Endodermal cell (in vitro differentiated cells): ENCODE measurements around the gene ZNF407. TPM values are rescaled to one million over a fixed set of nuclear protein-coding genes. Genes with fewer than 3 reads are reported as not detected.
A peak's percentile ranks its signal among the peaks of the same experiment; 100 is the strongest.

Source experiments
- DNase-seq: peaks from one replicate; pipeline ENCODE4 v3.0.0-alpha.2; 2017
- H3K27ac ChIP-seq: 2 replicates; pipeline ENCODE4 v1.5.1; 2013; ENCODE audit warnings: mild to moderate bottlenecking, low read depth, low read length, moderate library complexity
- H3K27me3 ChIP-seq: 2 replicates; pipeline ENCODE4 v1.6.1; 2013; ENCODE audit warnings: mild to moderate bottlenecking, low read length, moderate library complexity; ENCODE audit not compliant: insufficient read depth, control insufficient read depth, poor library complexity, severe bottlenecking
- H3K36me3 ChIP-seq: 2 replicates; pipeline ENCODE4 v1.7.0; 2013; ENCODE audit warnings: mild to moderate bottlenecking, low read length, moderate library complexity; ENCODE audit not compliant: control insufficient read depth, insufficient read depth
- H3K4me1 ChIP-seq: one replicate; pipeline ENCODE4 v1.7.0; 2013; ENCODE audit warnings: low read length; ENCODE audit not compliant: control insufficient read depth, insufficient read depth
- H3K4me3 ChIP-seq: 2 replicates; pipeline ENCODE4 v1.5.1; 2013; ENCODE audit warnings: mild to moderate bottlenecking, low read length, moderate library complexity
- H3K9ac ChIP-seq: 2 replicates; pipeline ENCODE4 v1.6.1; 2013; ENCODE audit warnings: mild to moderate bottlenecking, low read length, moderate library complexity; ENCODE audit not compliant: poor library complexity, severe bottlenecking; ENCODE audit errors: extremely low read depth
- H3K9me3 ChIP-seq: 2 replicates; pipeline ENCODE4 v1.6.1; 2013; ENCODE audit warnings: mild to moderate bottlenecking, low read length, moderate library complexity; ENCODE audit not compliant: control insufficient read depth
- H3K27ac Mint-ChIP-seq: 2 replicates; pipeline ENCODE4 v1.8.0; 2020; ENCODE audit warnings: mixed read lengths
- H3K27me3 Mint-ChIP-seq: 2 replicates; pipeline ENCODE4 v1.8.0; 2021; ENCODE audit warnings: mild to moderate bottlenecking, mixed read lengths; ENCODE audit not compliant: insufficient read depth
- H3K36me3 Mint-ChIP-seq: 2 replicates; pipeline ENCODE4 v1.8.0; 2020; ENCODE audit warnings: low read depth, mixed read lengths
- H3K4me1 Mint-ChIP-seq: 2 replicates; pipeline ENCODE4 v1.8.0; 2020; ENCODE audit warnings: mixed read lengths
- H3K4me3 Mint-ChIP-seq: 2 replicates; pipeline ENCODE4 v1.8.0; 2020; ENCODE audit warnings: mild to moderate bottlenecking, moderate library complexity, mixed read lengths
- H3K9me3 Mint-ChIP-seq: 2 replicates; pipeline ENCODE4 v1.8.0; 2020; ENCODE audit warnings: mild to moderate bottlenecking, mixed read lengths
- CTCF ChIP-seq: fragments of 200-600 bp; sonication (generic); conservative IDR thresholded peaks from 2 replicates; pipeline ENCODE4 v1.5.0; 2021; ENCODE audit warnings: antibody characterized with exemption, mild to moderate bottlenecking
- WGBS, 2 experiments: methylation state at CpG; one replicate each; pipeline versions ENCODE4 v1.1.5 to v1.1.7; 2013; ENCODE audit warnings: missing lambda C conversion rate in 2 of 2, mixed read lengths in 1 of 2; ENCODE audit not compliant: insufficient coverage in 1 of 2, insufficient read length in 1 of 2; 5-methylcytosine and 5-hydroxymethylcytosine counted together
- total RNA-seq, 2 donors: library from RNA; stranded (reverse); fragmentation: NEBNext Ultra II Directional in 1 of 2; extraction: Animal tissue kit (Norgen Biotek cat#: 25700) in 1 of 2; gene quantifications; 2 replicates in 1 of 2; 3 replicates in 1 of 2; pipeline ENCODE4 v1.2.1, GENCODE V29; 2021

ZNF407 gene
- total RNA-seq, 2 donors from 2014 or later = 7.6 to 13.1 TPM

- Histone ChIP-seq H3K27ac (no peak overlapping the region), H3K27me3 (no peaks in the 10 kb centered on the region), H3K4me1 (no peaks in the 10 kb centered on the region), H3K4me3 (no peak overlapping the region), H3K9ac (no peak overlapping the region), H3K36me3 (no peaks in the 10 kb centered on the region), H3K9me3 (no peaks in the 10 kb centered on the region)
- H3K36me3 Mint-ChIP-seq = no peaks in the 10 kb centered on the region
- H3K4me1 Mint-ChIP-seq = no peaks in the 10 kb centered on the region
- H3K27me3 Mint-ChIP-seq = no peaks in the 10 kb centered on the region
- no peak overlapping the region for H3K4me3 Mint-ChIP-seq
- 91 to 97% methylated on average over 6 to 10 of the region's 10 CpGs for WGBS, 2 experiments
- TF ChIP-seq CTCF = no peak
- no peak overlapping the region for H3K27ac Mint-ChIP-seq
- peak; percentile 38 for DNase-seq
- H3K9me3 Mint-ChIP-seq = no peaks in the 10 kb centered on the region
Measured at GRCh38 chr18:75048776-75049454, 451.2 kb downstream of the ZNF407 start.

- TF ChIP-seq CTCF = no peak
- no peak overlapping the region for H3K4me3 ChIP-seq
- H3K9me3 ChIP-seq = no peaks in the 10 kb centered on the region
- H3K4me3 Mint-ChIP-seq = no peak overlapping the region
- no peaks in the 10 kb centered on the region for H3K36me3 Mint-ChIP-seq
- no peak overlapping the region for H3K9ac ChIP-seq
- H3K4me1 ChIP-seq = no peaks in the 10 kb centered on the region
- no peaks in the 10 kb centered on the region for H3K36me3 ChIP-seq
- no peaks in the 10 kb centered on the region for H3K9me3 Mint-ChIP-seq
- H3K27me3 ChIP-seq = no peaks in the 10 kb centered on the region
- H3K27ac ChIP-seq = no peak overlapping the region
- H3K27me3 Mint-ChIP-seq = no peaks in the 10 kb centered on the region
- no peak overlapping the region for H3K27ac Mint-ChIP-seq
- no peak for DNase-seq
- WGBS, 2 experiments = 77 to 92% methylated on average over 4 of the region's 4 CpGs
- no peaks in the 10 kb centered on the region for H3K4me1 Mint-ChIP-seq
Measured at GRCh38 chr18:75049455-75049789, 451.8 kb downstream of the ZNF407 start.

GRCh38 chr18:75051757-75052156 is 454.1 kb downstream of the ZNF407 start:
- Histone ChIP-seq H3K9ac (no peak overlapping the region), H3K4me3 (no peak overlapping the region), H3K27me3 (no peaks in the 10 kb centered on the region), H3K36me3 (no peaks in the 10 kb centered on the region), H3K27ac (no peak overlapping the region), H3K4me1 (no peaks in the 10 kb centered on the region), H3K9me3 (no peaks in the 10 kb centered on the region)
- no peak for DNase-seq
- H3K36me3 Mint-ChIP-seq = no peaks in the 10 kb centered on the region
- TF ChIP-seq CTCF = no peak
- no peaks in the 10 kb centered on the region for H3K4me1 Mint-ChIP-seq
- no peak overlapping the region for H3K4me3 Mint-ChIP-seq
- no peaks in the 10 kb centered on the region for H3K9me3 Mint-ChIP-seq
- no peak overlapping the region for H3K27ac Mint-ChIP-seq
- H3K27me3 Mint-ChIP-seq = no peaks in the 10 kb centered on the region
- 94 to 96% methylated on average over 8 to 9 of the region's 9 CpGs for WGBS, 2 experiments
